ENCODE data around the gene KLHL35. TPM values are rescaled to one million over a fixed set of nuclear protein-coding genes. Genes with fewer than 3 reads are reported as not detected.

Gene KLHL35, protein sequence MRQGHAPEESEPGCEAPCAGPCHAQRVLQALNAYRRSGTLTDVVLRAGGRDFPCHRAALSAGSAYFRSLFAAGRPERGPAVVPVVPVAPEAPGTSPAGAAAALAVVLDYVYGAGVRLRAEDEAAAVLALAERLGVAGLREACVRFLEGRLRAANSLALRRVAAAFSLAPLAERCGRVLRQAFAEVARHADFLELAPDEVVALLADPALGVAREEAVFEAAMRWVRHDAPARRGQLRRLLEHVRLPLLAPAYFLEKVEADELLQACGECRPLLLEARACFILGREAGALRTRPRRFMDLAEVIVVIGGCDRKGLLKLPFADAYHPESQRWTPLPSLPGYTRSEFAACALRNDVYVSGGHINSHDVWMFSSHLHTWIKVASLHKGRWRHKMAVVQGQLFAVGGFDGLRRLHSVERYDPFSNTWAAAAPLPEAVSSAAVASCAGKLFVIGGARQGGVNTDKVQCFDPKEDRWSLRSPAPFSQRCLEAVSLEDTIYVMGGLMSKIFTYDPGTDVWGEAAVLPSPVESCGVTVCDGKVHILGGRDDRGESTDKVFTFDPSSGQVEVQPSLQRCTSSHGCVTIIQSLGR
- total RNA-seq: 1 to 10 TPM; 4.4 to 4.6 TPM

DNA sequence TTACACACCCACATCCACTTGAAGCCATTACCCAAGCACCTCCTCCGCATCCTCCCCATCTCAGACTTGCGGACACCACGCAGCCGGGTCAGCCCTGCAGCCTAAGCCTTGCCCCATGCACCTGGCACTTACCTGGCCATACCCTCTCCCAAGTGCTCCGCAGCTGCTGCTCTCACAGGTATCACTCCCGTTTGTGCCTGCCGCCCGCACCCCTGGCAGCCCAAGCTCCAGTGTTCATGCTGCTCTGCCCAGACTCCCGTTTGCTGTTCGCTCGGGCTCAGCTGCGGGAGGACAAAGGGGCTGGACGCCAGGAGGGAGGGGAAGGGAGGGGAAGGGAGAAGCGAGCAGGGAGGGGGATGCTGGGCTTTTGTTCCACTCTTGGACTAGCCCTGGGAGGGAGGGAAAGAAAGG is at the start of gene KLHL35:
TSS of gene KLHL35 (minus strand) at position 293 of the 411 bp plus-strand sequence. CDS start 2,574 bp downstream, outside the sequence.
- DNase-seq (no peak), ATAC-seq (no peak)
- intact Hi-C loops (cut with DNase I): no loop called here
- Histone ChIP-seq H3K27ac (no peak within 1 kb of the TSS), H3K36me3 (replicated peaks in 1 of 2; ENCODE audit: insufficient read depth in 1 of 2, low read depth in 2 of 2) (peaks cover 0 to 2% of the 10 kb centered on the region in 2 donors), H3K4me1 (peaks cover 26% of the 10 kb centered on the region), H3K4me3 (no peak within 1 kb of the TSS), H3K27me3 (no peaks in the 10 kb centered on the region), H3K9me3 (peaks cover 0 to 4% (median 0%) of the 10 kb centered on the region in 3 donors)
- WGBS, 2 donors: 15% methylated on average over 14 of the region's 14 CpGs
- TF ChIP-seq POLR2A (IDR thresholded peaks at IDR 0.05): no peak
- TF ChIP-seq, protein P1, sequence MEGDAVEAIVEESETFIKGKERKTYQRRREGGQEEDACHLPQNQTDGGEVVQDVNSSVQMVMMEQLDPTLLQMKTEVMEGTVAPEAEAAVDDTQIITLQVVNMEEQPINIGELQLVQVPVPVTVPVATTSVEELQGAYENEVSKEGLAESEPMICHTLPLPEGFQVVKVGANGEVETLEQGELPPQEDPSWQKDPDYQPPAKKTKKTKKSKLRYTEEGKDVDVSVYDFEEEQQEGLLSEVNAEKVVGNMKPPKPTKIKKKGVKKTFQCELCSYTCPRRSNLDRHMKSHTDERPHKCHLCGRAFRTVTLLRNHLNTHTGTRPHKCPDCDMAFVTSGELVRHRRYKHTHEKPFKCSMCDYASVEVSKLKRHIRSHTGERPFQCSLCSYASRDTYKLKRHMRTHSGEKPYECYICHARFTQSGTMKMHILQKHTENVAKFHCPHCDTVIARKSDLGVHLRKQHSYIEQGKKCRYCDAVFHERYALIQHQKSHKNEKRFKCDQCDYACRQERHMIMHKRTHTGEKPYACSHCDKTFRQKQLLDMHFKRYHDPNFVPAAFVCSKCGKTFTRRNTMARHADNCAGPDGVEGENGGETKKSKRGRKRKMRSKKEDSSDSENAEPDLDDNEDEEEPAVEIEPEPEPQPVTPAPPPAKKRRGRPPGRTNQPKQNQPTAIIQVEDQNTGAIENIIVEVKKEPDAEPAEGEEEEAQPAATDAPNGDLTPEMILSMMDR (IDR thresholded peaks at IDR 0.05): no peak

DNA sequence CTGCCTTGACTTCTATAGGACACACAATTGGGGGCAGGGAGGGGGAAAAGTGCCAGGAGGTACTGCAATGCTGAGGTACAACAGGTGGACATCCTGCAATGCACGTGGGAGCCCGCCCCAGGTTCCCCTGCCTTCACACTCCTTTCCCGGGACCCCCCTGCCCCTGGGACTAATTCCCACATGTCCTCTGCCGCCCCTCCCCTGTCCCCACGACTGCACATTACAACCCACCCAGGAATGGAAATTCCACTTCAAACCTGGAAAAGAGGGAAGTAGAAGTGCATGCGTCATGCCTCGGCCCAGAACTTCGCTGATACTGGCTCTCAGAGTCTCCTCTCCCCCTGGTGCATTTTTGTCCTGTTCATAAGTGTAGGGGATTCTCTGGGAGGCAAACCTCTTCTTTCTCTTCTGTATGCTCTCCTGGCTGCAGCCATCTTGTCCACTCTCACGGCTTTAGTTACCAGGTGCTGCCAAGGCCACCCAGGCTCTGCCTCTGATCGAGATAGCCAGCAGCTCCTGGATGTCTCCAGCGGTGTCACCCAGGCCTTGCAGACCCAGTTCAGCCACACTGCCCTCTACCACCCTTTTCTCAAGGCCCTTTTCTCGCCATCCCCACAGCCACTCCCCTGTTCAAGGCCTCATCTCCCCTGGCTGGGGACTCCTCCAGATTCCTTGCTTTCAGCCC is 49.1 kb upstream of the KLHL35 start:
- 53 to 62% methylated on average over 12 of the region's 12 CpGs for WGBS, 2 donors
- peak; percentile 55 for ATAC-seq
- intact Hi-C loops (cut with DNase I): no loop called here
- DNase-seq: peak; percentile 33 to 72 (median 47)
- peak overlapping the region in 2 of 4 donors; percentile 6 to 21 for H3K27ac ChIP-seq
- no peaks in the 10 kb centered on the region for H3K9me3 ChIP-seq
- H3K4me1 ChIP-seq: peaks cover 34% of the 10 kb centered on the region
- no peak overlapping the region for H3K4me3 ChIP-seq
- H3K27me3 ChIP-seq: no peaks in the 10 kb centered on the region
- TF ChIP-seq, protein P1 (IDR thresholded peaks at IDR 0.05): no peak
- no peak for TF ChIP-seq POLR2A (IDR thresholded peaks at IDR 0.05)
- H3K36me3 ChIP-seq (replicated peaks in 1 of 2; ENCODE audit: insufficient read depth in 1 of 2, low read depth in 2 of 2): no peaks in the 10 kb centered on the region

DNA sequence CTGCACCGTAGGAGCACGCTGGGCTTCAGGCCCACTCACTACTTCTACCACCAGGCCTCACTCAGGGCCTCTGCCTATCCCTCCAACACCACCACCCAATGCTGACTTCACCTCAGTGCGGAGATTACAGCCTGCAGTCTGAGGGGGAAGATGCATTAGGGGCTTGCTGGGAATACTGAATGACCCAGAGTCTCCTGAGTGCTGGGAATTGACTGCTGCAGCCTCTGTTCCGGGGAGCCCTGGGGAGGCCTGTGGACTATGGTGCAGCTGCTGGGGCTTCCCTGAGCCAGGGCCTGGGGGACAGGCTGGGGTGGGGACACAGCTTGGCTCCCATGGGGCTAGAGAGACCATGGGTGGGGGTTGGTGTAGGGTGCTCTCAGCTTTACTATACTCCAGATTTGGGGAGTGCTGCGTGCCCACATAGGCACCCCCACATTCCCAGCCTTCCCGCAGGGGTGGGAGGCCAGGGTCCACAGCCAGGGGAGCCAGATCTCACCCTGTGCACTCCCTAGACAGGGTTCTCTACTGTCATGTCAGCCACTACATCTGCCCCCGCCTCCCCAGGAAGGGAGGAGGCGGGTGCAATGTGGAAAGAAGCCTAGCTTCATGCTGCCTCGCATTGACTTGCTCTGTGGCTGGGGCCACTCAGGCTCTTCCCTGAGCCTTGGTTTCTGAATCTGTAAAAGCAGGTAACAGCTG is 48.4 kb upstream of the KLHL35 start:
- H3K4me3 ChIP-seq: no peak overlapping the region
- H3K27ac ChIP-seq: no peak overlapping the region
- TF ChIP-seq POLR2A (IDR thresholded peaks at IDR 0.05): no peak
- TF ChIP-seq, protein P1 (IDR thresholded peaks at IDR 0.05): no peak
- no peak for ATAC-seq
- H3K36me3 ChIP-seq (replicated peaks in 1 of 2; ENCODE audit: insufficient read depth in 1 of 2, low read depth in 2 of 2): no peaks in the 10 kb centered on the region
- WGBS, 2 donors: 85 to 90% methylated on average over 5 to 9 of the region's 9 CpGs
- no peak for DNase-seq
- no peaks in the 10 kb centered on the region for H3K9me3 ChIP-seq
- H3K4me1 ChIP-seq: peaks cover 38% of the 10 kb centered on the region
- no peaks in the 10 kb centered on the region for H3K27me3 ChIP-seq
- intact Hi-C loops (cut with DNase I): no loop called here

DNA sequence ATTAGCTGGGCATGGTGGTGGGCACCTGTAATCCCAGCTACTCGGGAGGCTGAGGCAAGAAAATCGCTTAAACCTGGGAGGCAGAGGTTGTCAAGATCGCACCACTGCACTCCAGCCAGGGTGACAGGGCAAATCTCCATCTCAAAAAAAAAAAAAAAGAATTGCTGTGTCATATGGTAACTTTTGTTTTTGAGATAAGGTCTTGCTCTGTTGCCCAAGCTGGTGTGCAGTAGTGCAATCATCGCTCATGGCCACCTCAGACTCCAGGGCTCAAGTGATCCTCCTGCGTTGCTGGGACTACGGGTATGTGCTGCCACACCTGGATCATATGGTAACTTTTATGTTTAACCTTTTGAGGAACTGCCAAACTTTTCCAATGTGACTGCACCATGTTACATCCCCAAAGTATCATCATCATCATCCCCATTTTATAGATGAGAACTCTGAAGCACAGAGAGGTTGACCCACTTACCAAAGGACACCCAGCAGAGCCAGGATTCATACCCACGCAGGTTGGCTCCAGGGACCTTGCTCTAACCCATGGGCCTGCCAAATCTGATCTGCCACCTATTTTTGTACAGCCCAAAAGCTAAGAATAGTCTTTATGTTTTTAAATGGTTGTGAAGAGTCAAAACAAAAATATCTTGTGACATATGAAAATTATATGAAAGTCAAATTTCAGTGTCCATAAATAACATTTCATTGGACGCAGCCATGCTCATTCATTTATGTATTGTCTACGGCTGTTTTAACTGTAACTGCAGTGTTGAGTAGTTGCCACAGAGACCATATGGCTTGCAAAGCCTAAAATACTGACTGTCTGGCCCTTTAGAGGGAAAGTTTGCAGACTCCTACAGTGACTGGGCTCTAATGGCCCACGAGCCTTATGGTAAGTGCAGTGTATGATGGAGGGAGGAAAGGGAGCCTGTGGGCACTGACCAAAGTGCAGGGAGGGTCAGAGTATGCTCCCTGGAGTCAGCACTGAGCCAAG is 47.5 kb upstream of the KLHL35 start:
- H3K4me3 ChIP-seq: no peak overlapping the region
- H3K4me1 ChIP-seq: peaks cover 47% of the 10 kb centered on the region
- H3K9me3 ChIP-seq: no peaks in the 10 kb centered on the region
- no peaks in the 10 kb centered on the region for H3K36me3 ChIP-seq (replicated peaks in 1 of 2; ENCODE audit: insufficient read depth in 1 of 2, low read depth in 2 of 2)
- DNase-seq (no peak), ATAC-seq (no peak)
- TF ChIP-seq, protein P1 (IDR thresholded peaks at IDR 0.05): no peak
- TF ChIP-seq POLR2A (IDR thresholded peaks at IDR 0.05): no peak
- WGBS, 2 donors: 69 to 71% methylated on average over 10 of the region's 10 CpGs
- H3K27me3 ChIP-seq: no peaks in the 10 kb centered on the region
- no peak overlapping the region for H3K27ac ChIP-seq
- intact Hi-C loops (cut with DNase I): no loop called here

All from body of pancreas (tissue), 4 donors.